IMR-90 (cell line): ENCODE measurements around the gene CRYBA1. TPM values are rescaled to one million over a fixed set of nuclear protein-coding genes. Genes with fewer than 3 reads are reported as not detected.
A peak's percentile ranks its signal among the peaks of the same experiment; 100 is the strongest.

Experiments used
- ATAC-seq: fragments of 200-7000 bp; cut with Tn5 transposase; 2 replicates; pipeline ENCODE4 v1.9.1; 2020; ENCODE audit warnings: low read depth, mild to moderate bottlenecking, moderate library complexity
- Bru-seq: library from RNA; stranded (reverse); fragments of 400-500 nt; gene quantifications from one replicate; lab custom pipeline; 2021; lab: Mats Ljungman, UMichigan
- BruChase-seq, 2 experiments: library from RNA; stranded (reverse); fragments of 400-500 nt; gene quantifications; one replicate each; lab custom pipeline; 2021; lab: Mats Ljungman, UMichigan
- BruUV-seq: library from RNA; stranded (reverse); fragments of 400-500 nt; replicated peaks from 2 replicates; lab custom pipeline; 2021; lab: Mats Ljungman, UMichigan
- CTCF ChIA-PET: fragments of 300-600 bp; formaldehyde crosslinking; extraction: SDS; loops from one replicate; lab custom pipeline; 2021; ENCODE audit warnings: antibody characterized with exemption; lab: Yijun Ruan, JAX
- POLR2A ChIA-PET: fragments of 300-600 bp; sonication (Branson Sonifier 250); formaldehyde crosslinking; loops from one replicate; lab custom pipeline; 2022; ENCODE audit warnings: antibody characterized with exemption; ENCODE audit not compliant: unreplicated experiment; lab: Charles Lee
- DNase-seq: peaks from one replicate; pipeline ENCODE4 v3.0.0; 2013
- H2AFZ ChIP-seq: replicated peaks from 2 replicates; pipeline ENCODE3; 2013; ENCODE audit warnings: low read length, mild to moderate bottlenecking; ENCODE audit not compliant: poor library complexity
- H2AK5ac ChIP-seq: 2 replicates; pipeline ENCODE4 v1.6.1; 2013; ENCODE audit warnings: low read depth, low read length, inconsistent platforms
- H2AK9ac ChIP-seq: replicated peaks from 2 replicates; pipeline ENCODE3; 2013; ENCODE audit warnings: mild to moderate bottlenecking, low read depth, low read length, moderate library complexity; ENCODE audit not compliant: poor library complexity
- H2BK120ac ChIP-seq: 2 replicates; pipeline ENCODE4 v1.6.1; 2013; ENCODE audit warnings: low read depth, low read length, inconsistent platforms
- H2BK15ac ChIP-seq: 3 replicates; pipeline ENCODE4 v1.6.1; 2013; ENCODE audit warnings: low read depth, low read length, inconsistent platforms
- H2BK20ac ChIP-seq: 2 replicates; pipeline ENCODE4 v1.6.1; 2013; ENCODE audit warnings: low read depth, mild to moderate bottlenecking, inconsistent platforms, low read length, moderate library complexity
- H2BK5ac ChIP-seq: 2 replicates; pipeline ENCODE4 v1.6.1; 2013; ENCODE audit warnings: mild to moderate bottlenecking, low read depth, low read length, inconsistent platforms; ENCODE audit not compliant: poor library complexity, severe bottlenecking
- H3K14ac ChIP-seq: replicated peaks from 2 replicates; pipeline ENCODE4 v1.6.1; 2013; ENCODE audit warnings: low read depth, low read length, inconsistent platforms
- H3K18ac ChIP-seq: 2 replicates; pipeline ENCODE4 v1.6.1; 2013; ENCODE audit warnings: low read depth, low read length, control low read depth
- H3K23ac ChIP-seq: 2 replicates; pipeline ENCODE4 v1.6.1; 2013; ENCODE audit warnings: low read depth, low read length, inconsistent platforms
- H3K27ac ChIP-seq: 2 replicates; pipeline ENCODE4 v1.5.1; 2013; ENCODE audit warnings: mild to moderate bottlenecking, control low read depth, low read length; ENCODE audit not compliant: insufficient read depth
- H3K27me3 ChIP-seq: 2 replicates; pipeline ENCODE4 v1.6.1; 2013; ENCODE audit warnings: low read length; ENCODE audit not compliant: control insufficient read depth, insufficient read depth
- H3K36me3 ChIP-seq: 2 replicates; pipeline ENCODE4 v1.6.1; 2013; ENCODE audit warnings: low read length, mixed read lengths; ENCODE audit not compliant: control insufficient read depth, insufficient read depth
- H3K4ac ChIP-seq: 2 replicates; pipeline ENCODE4 v1.6.1; 2013; ENCODE audit warnings: low read depth, low read length, inconsistent platforms
- H3K4me1 ChIP-seq: 2 replicates; pipeline ENCODE4 v1.6.1; 2013; ENCODE audit warnings: low read length, mixed read lengths; ENCODE audit not compliant: control insufficient read depth, insufficient read depth
- H3K4me2 ChIP-seq: 2 replicates; pipeline ENCODE4 v1.6.1; 2013; ENCODE audit warnings: low read depth, mild to moderate bottlenecking, control low read depth, low read length, moderate library complexity
- H3K4me3 ChIP-seq: 2 replicates; pipeline ENCODE4 v1.5.1; 2013; ENCODE audit warnings: low read depth, mild to moderate bottlenecking, control low read depth, low read length, moderate library complexity; ENCODE audit not compliant: insufficient read depth
- H3K56ac ChIP-seq: 2 replicates; pipeline ENCODE4 v1.6.1; 2013; ENCODE audit warnings: low read length, inconsistent platforms; ENCODE audit not compliant: insufficient read depth; ENCODE audit errors: extremely low read depth
- H3K79me1 ChIP-seq, 2 experiments: 2 replicates each; pipeline ENCODE4 v1.6.1; 2013; ENCODE audit warnings: low read length in 2 of 2, inconsistent platforms in 1 of 2, low read depth in 1 of 2
- H3K9ac ChIP-seq: 2 replicates; pipeline ENCODE4 v1.6.1; 2013; ENCODE audit warnings: low read depth, low read length, control low read depth
- H3K9me1 ChIP-seq: 2 replicates; pipeline ENCODE4 v1.6.1; 2013; ENCODE audit warnings: low read length, inconsistent platforms; ENCODE audit not compliant: insufficient read depth
- H3K9me3 ChIP-seq: 2 replicates; pipeline ENCODE4 v1.6.1; 2013; ENCODE audit warnings: low read length; ENCODE audit not compliant: control insufficient read depth, insufficient read depth
- H4K20me1 ChIP-seq: 2 replicates; pipeline ENCODE4 v1.6.1; 2013; ENCODE audit warnings: low read length, inconsistent platforms; ENCODE audit not compliant: insufficient read depth
- H4K5ac ChIP-seq: 2 replicates; pipeline ENCODE4 v1.6.1; 2013; ENCODE audit warnings: mild to moderate bottlenecking, low read depth, low read length, control low read depth
- H4K8ac ChIP-seq, 2 experiments: 2 replicates each; pipeline ENCODE4 v1.6.1; 2013; ENCODE audit warnings: low read depth in 2 of 2, low read length in 2 of 2, control low read depth in 1 of 2, inconsistent platforms in 1 of 2
- H4K91ac ChIP-seq: 2 replicates; pipeline ENCODE4 v1.6.1; 2013; ENCODE audit warnings: low read depth, low read length, inconsistent platforms; ENCODE audit not compliant: insufficient read depth
- BHLHE40 ChIP-seq: fragments of 150-350 bp; IDR thresholded peaks from 2 replicates; pipeline ENCODE4 v1.6.1; 2016; ENCODE audit warnings: mild to moderate bottlenecking, low read depth, low read length
- CEBPB ChIP-seq: IDR thresholded peaks from 2 replicates; pipeline ENCODE4 v1.6.1; 2012; ENCODE audit warnings: low read depth, low read length, improper control_type of control experiment
- CHD1 ChIP-seq: IDR thresholded peaks from 2 replicates; pipeline ENCODE4 v1.6.1; 2012; ENCODE audit warnings: low read depth, low read length, improper control_type of control experiment
- CTCF ChIP-seq: conservative IDR thresholded peaks from 2 replicates; pipeline ENCODE4 v1.5.1; 2012; ENCODE audit warnings: mild to moderate bottlenecking, low read depth, low read length, improper control_type of control experiment
- ELK1 ChIP-seq: fragments of 150-350 bp; IDR thresholded peaks from 2 replicates; pipeline ENCODE4 v1.6.1; 2016; ENCODE audit warnings: low read depth, mild to moderate bottlenecking, low read length, moderate library complexity, borderline replicate concordance
- FOS ChIP-seq: fragments of 150-350 bp; IDR thresholded peaks from 2 replicates; pipeline ENCODE4 v1.6.1; 2016; ENCODE audit warnings: low read depth, low read length
- MAFK ChIP-seq: IDR thresholded peaks from 2 replicates; pipeline ENCODE4 v1.6.1; 2012; ENCODE audit warnings: low read depth, low read length, improper control_type of control experiment
- MAZ ChIP-seq: IDR thresholded peaks from 2 replicates; pipeline ENCODE4 v1.6.1; 2012; ENCODE audit warnings: low read depth, mild to moderate bottlenecking, low read length, improper control_type of control experiment, moderate library complexity, borderline replicate concordance
- NFE2L2 ChIP-seq: fragments of 150-350 bp; IDR thresholded peaks from 2 replicates; pipeline ENCODE4 v1.6.1; 2016; ENCODE audit warnings: low read depth, mild to moderate bottlenecking, low read length
- POLR2A ChIP-seq: IDR thresholded peaks from 2 replicates; pipeline ENCODE4 v1.6.1; 2012; ENCODE audit warnings: mild to moderate bottlenecking, low read depth, low read length
- RAD21 ChIP-seq: IDR thresholded peaks from 2 replicates; pipeline ENCODE4 v1.6.1; 2012; ENCODE audit warnings: low read length, improper control_type of control experiment
- RCOR1 ChIP-seq: IDR thresholded peaks from 2 replicates; pipeline ENCODE4 v1.6.1; 2012; ENCODE audit warnings: mild to moderate bottlenecking, low read length, improper control_type of control experiment; ENCODE audit not compliant: insufficient replicate concordance
- RFX5 ChIP-seq: IDR thresholded peaks from 2 replicates; pipeline ENCODE4 v1.8.0; 2012; ENCODE audit warnings: low read depth, mild to moderate bottlenecking, low read length, moderate library complexity
- SMC3 ChIP-seq: fragments of 150-350 bp; IDR thresholded peaks from 2 replicates; pipeline ENCODE4 v1.6.1; 2016; ENCODE audit warnings: low read depth, mild to moderate bottlenecking, antibody characterized with exemption, low read length, moderate library complexity
- USF2 ChIP-seq: fragments of 150-350 bp; IDR thresholded peaks from 2 replicates; pipeline ENCODE4 v1.6.1; 2017; ENCODE audit warnings: mild to moderate bottlenecking, antibody characterized with exemption, low read length, low read depth
- WGBS, 2 experiments: methylation state at CpG; one replicate each; pipeline versions ENCODE4 v1.1.5 to v1.1.7; 2013; ENCODE audit warnings: missing lambda C conversion rate in 2 of 2; ENCODE audit not compliant: insufficient read length in 1 of 2; ENCODE audit errors: extremely low coverage in 2 of 2; 5-methylcytosine and 5-hydroxymethylcytosine counted together
- dilution Hi-C: fragments of 300-500 bp; cut with HindIII; formaldehyde crosslinking; loops from one replicate; pipeline ENCODE4 v1.14.3; 2018; ENCODE audit warnings: low sequenced_read_pairs; ENCODE audit not compliant: unreplicated experiment
- in situ Hi-C: fragments of 300-500 bp; cut with MboI; formaldehyde crosslinking; loops from 3 replicates; pipeline ENCODE4 v1.14.3; 2019; ENCODE audit warnings: low sequenced_read_pairs, inconsistent platforms, mixed read lengths
- intact Hi-C: fragments of 100-400 bp; cut with micrococcal nuclease; formaldehyde crosslinking; loops from 2 replicates; pipeline ENCODE4 v1.10.0; 2022
- long read RNA-seq: library from polyadenylated mRNA; unstranded; transcript quantifications from one replicate; pipeline ENCODE4 v2.0.0, GENCODE V29; 2021; ENCODE audit not compliant: unreplicated experiment
- polyA plus RNA-seq, 3 experiments: library from polyadenylated mRNA; depleted of rRNA; stranded (reverse); fragments of >200 nt; gene quantifications; 2 replicates each; pipeline ENCODE4 v1.2.3, GENCODE V29; 2012; ENCODE audit warnings: low replicate concordance in 1 of 3
- total RNA-seq: library from RNA; depleted of rRNA; stranded (reverse); fragments of >200 nt; gene quantifications from 2 replicates; pipeline ENCODE4 v1.2.3, GENCODE V29; 2012; rRNA removed

CRYBA1 gene
- total RNA-seq (not detected in 2 replicates), polyA plus RNA-seq (2012; rRNA removed) (not detected in 2 replicates), Bru-seq, nascent RNA (not detected), BruChase-seq, experiment 1, labeled RNA remaining after a 6-hour chase (not detected), BruChase-seq, experiment 2, labeled RNA remaining after a 2-hour chase (not detected)
- 0.08 TPM in 1 of 2 replicates, not detected in the other for polyA plus RNA-seq (2012; cell fraction: cytosol; rRNA removed)
- not detected in 2 replicates for polyA plus RNA-seq (2012; cell fraction: nucleus; rRNA removed; ENCODE audit: low replicate concordance)
- long read RNA-seq: 0 reads

- dilution Hi-C loops (no loop called here), in situ Hi-C loops (no loop called here), intact Hi-C loops (no loop called here)
- H3K4me1 ChIP-seq: peaks cover 17% of the 10 kb centered on the region
- H3K18ac ChIP-seq: peak within 1 kb of the TSS; percentile 19; the same call in 1 of the 2 replicates
- no peaks in the 10 kb centered on the region for H3K27me3 ChIP-seq
- H4K5ac ChIP-seq: peak within 1 kb of the TSS; percentile 41; the same call in 1 of the 2 replicates
- no peak within 1 kb of the TSS for H3K27ac ChIP-seq
- H2BK120ac ChIP-seq: peak within 1 kb of the TSS; percentile 52; the same call in 1 of the 2 replicates
- H3K79me1 ChIP-seq: peaks cover 0 to 35% of the 10 kb centered on the region in 2 experiments; a peak in 2 of 4 replicates
- H2BK20ac ChIP-seq: peak within 1 kb of the TSS; percentile 67
- WGBS, 2 experiments: 100% methylated on average over 1 of the region's 1 CpG; no CpG with 5 or more reads in 1 of the 2 experiments
- H3K14ac ChIP-seq: peak within 1 kb of the TSS; percentile 58; the same call in 1 of the 2 replicates
- no peaks in the 10 kb centered on the region for H3K9me3 ChIP-seq
- H2BK5ac ChIP-seq: peak within 1 kb of the TSS; percentile 49
- no peaks in the 10 kb centered on the region for H3K36me3 ChIP-seq
- H3K9me1 ChIP-seq: peaks cover 19% of the 10 kb centered on the region
- no peak within 1 kb of the TSS for H3K4me3 ChIP-seq
- H2AK9ac ChIP-seq: peak within 1 kb of the TSS; percentile 18
- H3K56ac ChIP-seq: no peak within 1 kb of the TSS
- DNase-seq (no peak), ATAC-seq (no peak)
- peak within 1 kb of the TSS; percentile 50 for H3K4ac ChIP-seq
- ChIA-PET CTCF (no interaction called here), POLR2A (no interaction called here)
- peak within 1 kb of the TSS in 1 of 2 experiments; percentile 19; a peak in 1 of 4 replicates for H4K8ac ChIP-seq
- H3K23ac ChIP-seq: no peak within 1 kb of the TSS
- H2AK5ac ChIP-seq: peak within 1 kb of the TSS; percentile 61
- no peak within 1 kb of the TSS for H3K4me2 ChIP-seq
- H2AFZ ChIP-seq: peak within 1 kb of the TSS; percentile 74
- no peaks in the 10 kb centered on the region for H4K20me1 ChIP-seq
- H3K9ac ChIP-seq: no peak within 1 kb of the TSS
- BruUV-seq: no TSS peak
- peak within 1 kb of the TSS; percentile 64; the same call in 2 of the 3 replicates for H2BK15ac ChIP-seq
- peak within 1 kb of the TSS; percentile 17; the same call in 1 of the 2 replicates for H4K91ac ChIP-seq
- TF ChIP-seq POLR2A: no peak
- TF ChIP-seq RAD21: no peak
- TF ChIP-seq RFX5: no peak
- no peak for TF ChIP-seq MAFK
- TF ChIP-seq NFE2L2: no peak
- TF ChIP-seq MAZ: no peak
- no peak for TF ChIP-seq RCOR1
- no peak for TF ChIP-seq BHLHE40
- TF ChIP-seq FOS: no peak
- TF ChIP-seq CHD1: no peak
- no peak for TF ChIP-seq ELK1
- no peak for TF ChIP-seq CTCF
- no peak for TF ChIP-seq SMC3
- no peak for TF ChIP-seq USF2
- TF ChIP-seq CEBPB: no peak
Observed at GRCh38 chr17:29246628-29247027, at the start of gene CRYBA1. TSS of gene CRYBA1 (plus strand) at chr17:29246859. CDS start at chr17:29246864, 5 bp downstream.
